ENCODE measurements around the gene FHL3.
A peak's percentile ranks its signal among the peaks of the same experiment; 100 is the strongest.
"Not testable (repeated sequence)": the region's sequence is repeated elsewhere in the genome, so short reads cannot be mapped to it uniquely, and the experiment has no call there.

Gene FHL3

GRCh38 chr1:38034871-38035270, 29.6 kb upstream of the FHL3 start:
- DNase-seq (ENCODE audit: low spot score) = no peak

GRCh38 chr1:38032992-38033391, 27.7 kb upstream of the FHL3 start:
- not testable (repeated sequence) for DNase-seq (ENCODE audit: low spot score)

GRCh38 chr1:38031513-38031866, 26.2 kb upstream of the FHL3 start:
- peak; percentile 43 for DNase-seq (ENCODE audit: low spot score)

- DNase-seq (ENCODE audit: low spot score) = no peak
These were observed 25.5 kb upstream of the FHL3 start for GRCh38 chr1:38030596-38031512.

- peak; percentile 82 for DNase-seq (ENCODE audit: low spot score)
These were observed 24.6 kb upstream of the FHL3 start for GRCh38 chr1:38029685-38030511.

GRCh38 chr1:38029081-38029681, 23.9 kb upstream of the FHL3 start:
- DNase-seq (ENCODE audit: low spot score) = no peak

- no peak for DNase-seq (ENCODE audit: low spot score)
These were observed 23.4 kb upstream of the FHL3 start for GRCh38 chr1:38028671-38029070.

GRCh38 chr1:38028105-38028591, 22.8 kb upstream of the FHL3 start:
- no peak for DNase-seq (ENCODE audit: low spot score)

GRCh38 chr1:38027201-38028104, 22.1 kb upstream of the FHL3 start:
- DNase-seq (ENCODE audit: low spot score) = no peak

- DNase-seq (ENCODE audit: low spot score) = peak; percentile 62
These were observed 21.4 kb upstream of the FHL3 start for GRCh38 chr1:38026592-38027200.

- no peak for DNase-seq (ENCODE audit: low spot score)
These were observed 20.4 kb upstream of the FHL3 start for GRCh38 chr1:38025664-38026063.

- DNase-seq (ENCODE audit: low spot score) = no peak
These were observed 19.9 kb upstream of the FHL3 start for GRCh38 chr1:38025233-38025632.

- DNase-seq (ENCODE audit: low spot score) = no peak
These were observed 17.5 kb upstream of the FHL3 start for GRCh38 chr1:38022810-38023209.

GRCh38 chr1:38021969-38022368, 16.7 kb upstream of the FHL3 start:
- DNase-seq (ENCODE audit: low spot score) = no peak

GRCh38 chr1:38020396-38020795, 15.1 kb upstream of the FHL3 start:
- no peak for DNase-seq (ENCODE audit: low spot score)

GRCh38 chr1:38018864-38019343, 13.6 kb upstream of the FHL3 start:
- no peak for DNase-seq (ENCODE audit: low spot score)

GRCh38 chr1:38015978-38016725, 10.8 kb upstream of the FHL3 start:
- no peak for DNase-seq (ENCODE audit: low spot score)

GRCh38 chr1:38014724-38015424, 9.6 kb upstream of the FHL3 start:
- no peak for DNase-seq (ENCODE audit: low spot score)

GRCh38 chr1:38014171-38014570, 8.9 kb upstream of the FHL3 start:
- DNase-seq (ENCODE audit: low spot score) = no peak

GRCh38 chr1:38013227-38013622, 7.9 kb upstream of the FHL3 start:
- no peak for DNase-seq (ENCODE audit: low spot score)

Measured in COLO829 (cell line).